GM10248 (cell line): ENCODE measurements around the gene SQOR.

Experiments
- CTCF ChIA-PET: fragments of 300-600 bp; sonication (Branson Sonifier 250); formaldehyde crosslinking; extraction: SDS; loops from one replicate; lab custom pipeline; 2021; ENCODE audit warnings: antibody characterized with exemption; lab: Yijun Ruan, JAX
- POLR2A ChIA-PET: fragments of 350-650 bp; sonication (Branson Sonifier 250); formaldehyde crosslinking; extraction: SDS; loops from one replicate; lab custom pipeline; 2020; ENCODE audit warnings: antibody characterized with exemption; lab: Yijun Ruan, JAX
- DNase-seq: peaks from one replicate; pipeline ENCODE4 v3.0.0; 2012; ENCODE audit errors: extremely low spot score
- TF ChIP-seq, protein P1 (sequence below): IDR thresholded peaks from 2 replicates; pipeline ENCODE4 v1.5.1; 2012; ENCODE audit warnings: mild to moderate bottlenecking, low read depth; ENCODE audit errors: extremely low read depth, missing control alignments, control extremely low read depth

SQOR gene

GRCh38 chr15:45689616-45690015 is 54.8 kb downstream of the SQOR start:
- CTCF ChIA-PET: interaction anchor here (1.5 to 1.8 kb wide), 2 partner anchors 8 to 16 kb away, joined by 3 to 8 read pairs; no protein-coding TSS in a partner anchor
- DNase-seq: no peak
- TF ChIP-seq, protein P1, sequence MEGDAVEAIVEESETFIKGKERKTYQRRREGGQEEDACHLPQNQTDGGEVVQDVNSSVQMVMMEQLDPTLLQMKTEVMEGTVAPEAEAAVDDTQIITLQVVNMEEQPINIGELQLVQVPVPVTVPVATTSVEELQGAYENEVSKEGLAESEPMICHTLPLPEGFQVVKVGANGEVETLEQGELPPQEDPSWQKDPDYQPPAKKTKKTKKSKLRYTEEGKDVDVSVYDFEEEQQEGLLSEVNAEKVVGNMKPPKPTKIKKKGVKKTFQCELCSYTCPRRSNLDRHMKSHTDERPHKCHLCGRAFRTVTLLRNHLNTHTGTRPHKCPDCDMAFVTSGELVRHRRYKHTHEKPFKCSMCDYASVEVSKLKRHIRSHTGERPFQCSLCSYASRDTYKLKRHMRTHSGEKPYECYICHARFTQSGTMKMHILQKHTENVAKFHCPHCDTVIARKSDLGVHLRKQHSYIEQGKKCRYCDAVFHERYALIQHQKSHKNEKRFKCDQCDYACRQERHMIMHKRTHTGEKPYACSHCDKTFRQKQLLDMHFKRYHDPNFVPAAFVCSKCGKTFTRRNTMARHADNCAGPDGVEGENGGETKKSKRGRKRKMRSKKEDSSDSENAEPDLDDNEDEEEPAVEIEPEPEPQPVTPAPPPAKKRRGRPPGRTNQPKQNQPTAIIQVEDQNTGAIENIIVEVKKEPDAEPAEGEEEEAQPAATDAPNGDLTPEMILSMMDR: no peak
- POLR2A ChIA-PET: no interaction called here

DNA sequence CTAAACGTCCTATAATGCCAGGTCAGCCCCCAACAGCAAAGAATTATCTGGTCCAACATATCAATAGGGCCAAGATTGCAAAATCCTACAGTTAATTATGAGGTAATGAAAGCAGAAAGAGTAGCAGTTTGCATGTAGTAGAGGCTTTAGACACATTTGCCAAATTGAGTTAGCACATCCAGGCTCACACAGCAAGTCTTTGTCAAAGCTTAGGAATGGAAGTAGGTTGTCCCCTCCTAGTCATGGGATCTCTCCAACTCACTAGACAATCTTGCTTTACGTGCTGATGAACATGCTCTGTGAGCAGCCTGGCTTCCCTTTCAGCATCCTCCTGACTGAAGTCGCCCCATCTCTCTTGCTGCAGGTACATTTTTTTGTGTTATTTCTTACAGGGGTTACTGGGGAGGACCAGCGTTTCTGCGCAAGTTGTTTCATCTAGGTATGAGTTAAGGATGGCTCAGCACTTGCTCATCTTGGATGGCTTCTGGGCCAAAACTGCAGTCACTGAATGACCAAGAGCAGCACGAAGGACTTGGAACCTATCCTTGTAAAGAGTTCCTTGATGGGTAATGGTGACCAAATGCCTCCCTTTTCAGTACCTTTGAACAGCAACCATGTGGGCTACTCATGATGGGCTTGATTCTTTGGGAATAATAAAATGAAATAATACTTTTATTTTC is 55.9 kb downstream of the SQOR start:
- TF ChIP-seq, protein P1: no peak
- ChIA-PET POLR2A (no interaction called here), CTCF (interaction anchor here (1.5 to 1.8 kb wide), 2 partner anchors 9 to 15 kb away, joined by 3 to 8 read pairs; no protein-coding TSS in a partner anchor)
- no peak for DNase-seq

DNA sequence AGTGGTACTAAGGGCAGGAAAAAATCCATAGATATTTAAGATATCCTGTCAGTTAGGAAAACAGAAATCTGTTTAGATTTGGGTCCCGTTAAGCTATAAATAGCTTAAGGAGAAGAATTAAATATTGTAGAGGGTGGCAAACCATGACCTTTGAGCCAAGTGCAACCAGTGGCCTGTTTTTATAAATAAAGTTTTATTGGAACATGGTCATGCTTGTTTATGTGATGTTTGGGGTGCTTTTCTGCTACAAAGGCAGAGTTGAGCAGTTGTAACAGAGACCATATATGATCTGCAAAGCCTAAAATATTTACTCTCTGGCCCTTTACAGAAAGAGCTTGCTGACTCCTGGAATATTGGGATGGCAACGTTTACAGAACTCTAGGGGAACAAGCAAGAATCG is 66.3 kb downstream of the SQOR start:
- ChIA-PET POLR2A (no interaction called here), CTCF (interaction anchor here (1.3 to 2.4 kb wide), 2 partner anchors 17 to 21 kb away, joined by 3 to 7 read pairs; no protein-coding TSS in a partner anchor)
- TF ChIP-seq, protein P1: no peak
- DNase-seq: no peak

DNA sequence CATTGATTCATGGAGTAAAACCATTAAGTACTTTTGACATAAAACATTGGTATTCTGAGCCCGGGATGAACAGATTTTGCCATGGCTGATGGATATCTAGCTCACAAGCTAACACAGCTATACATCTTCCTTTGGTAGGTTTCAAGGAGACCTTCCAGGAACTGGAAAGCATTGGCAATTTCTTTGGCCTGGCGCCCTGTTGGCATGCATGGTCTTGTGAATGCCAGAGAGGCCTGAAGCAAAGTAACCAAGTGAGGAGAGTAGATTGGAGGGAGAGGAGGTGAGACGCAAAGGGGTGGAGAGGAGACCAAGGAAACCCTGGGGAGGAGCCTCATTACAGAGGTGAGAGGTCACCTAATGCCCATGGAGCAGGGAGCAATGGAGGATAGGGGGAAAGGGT is 67.2 kb downstream of the SQOR start:
- TF ChIP-seq, protein P1: no peak
- POLR2A ChIA-PET: no interaction called here
- DNase-seq: no peak
- CTCF ChIA-PET: interaction anchor here (1.1 to 2.4 kb wide), 6 partner anchors 11 to 42 kb away, joined by 3 to 7 read pairs (median 4); no protein-coding TSS in a partner anchor

DNA sequence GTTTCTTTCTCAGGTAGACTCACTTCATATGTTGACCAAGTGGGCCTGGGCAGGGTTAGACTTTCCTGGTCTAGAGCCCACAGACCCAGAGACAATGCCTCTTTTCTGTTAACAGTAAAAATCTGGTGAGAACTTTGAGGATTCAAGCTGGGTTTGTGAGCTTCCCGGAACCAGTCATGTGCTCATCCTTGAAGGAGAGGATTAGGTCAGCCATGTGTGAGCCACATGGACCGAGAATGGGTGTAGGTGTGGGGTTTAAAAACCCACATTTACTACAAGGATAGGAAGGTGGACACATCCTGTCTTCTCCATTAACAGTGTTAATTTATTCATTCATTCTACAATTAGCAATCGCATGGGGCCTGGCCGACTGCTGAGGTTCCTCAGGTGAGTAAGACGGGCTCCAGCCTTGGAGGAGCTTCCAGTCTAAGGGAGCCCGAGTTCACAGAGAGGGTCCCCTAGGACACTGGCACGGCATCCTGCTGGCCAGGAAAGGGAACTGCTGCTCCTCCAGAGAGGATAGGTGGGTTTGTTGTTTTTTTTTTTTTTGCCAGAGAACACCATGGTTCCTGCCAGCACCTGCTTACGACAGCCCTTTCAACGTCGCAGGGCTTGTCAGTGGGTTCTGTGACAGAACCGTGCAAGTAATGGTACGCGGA is 69.0 kb downstream of the SQOR start:
- TF ChIP-seq, protein P1: no peak
- CTCF ChIA-PET: interaction anchor here (1.1 to 4.8 kb wide), 10 partner anchors 10 to 86 kb away, joined by 3 to 37 read pairs (median 4); no protein-coding TSS in a partner anchor
- POLR2A ChIA-PET: no interaction called here
- no peak for DNase-seq

DNA sequence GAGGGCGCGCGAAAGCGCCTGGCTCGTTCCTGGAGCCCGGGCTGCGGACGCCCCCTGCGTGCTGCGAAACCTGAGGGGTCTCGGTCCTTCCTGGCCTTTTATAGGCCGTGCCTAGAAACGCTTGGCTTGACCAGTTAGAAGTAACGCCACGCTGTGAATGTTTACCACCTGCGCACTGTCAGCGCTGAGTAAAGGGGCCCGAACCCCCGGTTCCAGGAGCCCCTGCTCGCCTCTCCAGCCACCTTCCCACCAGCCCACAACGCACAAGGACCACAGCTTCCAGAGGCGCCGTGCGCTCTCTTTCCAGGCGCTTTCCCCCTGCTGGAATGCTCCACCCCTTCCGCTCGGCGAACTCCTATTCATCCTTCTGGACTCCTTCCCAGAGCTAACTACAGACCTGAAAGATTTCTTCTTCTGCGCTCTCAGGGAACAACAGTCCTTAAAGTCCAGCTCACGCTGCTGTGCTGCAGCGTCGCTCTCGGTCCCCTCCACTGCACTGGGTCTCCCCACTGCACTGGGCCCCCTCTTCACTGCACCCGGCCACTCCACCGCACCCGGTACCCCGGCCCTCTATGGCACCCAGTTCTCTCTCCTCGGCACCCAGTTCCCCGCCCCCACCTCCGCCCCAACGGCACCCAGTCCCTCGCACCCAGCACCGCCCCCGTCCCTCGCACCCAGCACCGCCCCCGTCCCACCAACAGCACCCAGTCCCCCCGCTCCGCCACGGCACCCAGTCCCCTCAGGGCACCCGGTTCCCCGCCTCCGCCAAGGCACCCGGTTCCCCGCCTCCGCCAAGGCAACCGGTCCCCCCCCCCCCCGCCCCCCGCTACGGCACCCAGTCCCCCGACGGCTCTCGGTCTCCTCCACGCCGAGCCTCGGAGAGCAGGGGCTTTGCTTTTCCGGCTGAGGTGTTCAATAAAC is 69.8 kb downstream of the SQOR start:
- ChIA-PET CTCF (interaction anchor here (0.7 to 4.8 kb wide), 25 partner anchors 7 to 313 kb away, joined by 3 to 37 read pairs (median 7); no protein-coding TSS in a partner anchor), POLR2A (no interaction called here)
- DNase-seq: no peak
- TF ChIP-seq, protein P1: no peak
